Activated CD8-positive, alpha-beta T cell treated with anti-CD3 and anti-CD28 coated beads, Interleukin-2, amount 10 ng/mL, durations not matched to agents 7 days and 5 days (primary cell): Measurements from ENCODE around the gene AIM2. TPM values are rescaled to one million over a fixed set of nuclear protein-coding genes. Genes with fewer than 3 reads are reported as not detected.
A peak's percentile ranks its signal among the peaks of the same experiment; 100 is the strongest.
"Not testable (repeated sequence)": the region's sequence is repeated elsewhere in the genome, so short reads cannot be mapped to it uniquely, and the experiment has no call there.

Experiments
- ATAC-seq: fragments of 150-1000 bp; cut with Tn5 transposase; one replicate; pipeline ENCODE4 v1.10.0; 2021; ENCODE audit warnings: moderate library complexity
- CTCF ChIA-PET: fragments of 350-600 bp; sonication (Branson Sonifier 250); formaldehyde crosslinking; loops from one replicate; lab custom pipeline; 2021; ENCODE audit warnings: antibody characterized with exemption; lab: Charles Lee
- POLR2A ChIA-PET: fragments of 350-600 bp; sonication (Branson Sonifier 250); formaldehyde crosslinking; loops from one replicate; lab custom pipeline; 2021; ENCODE audit warnings: antibody characterized with exemption; lab: Charles Lee
- DNase-seq: peaks from one replicate; pipeline ENCODE4 v3.0.0-alpha.2; 2020
- H3K27ac Mint-ChIP-seq: one replicate; pipeline ENCODE4 v1.8.0; 2021; ENCODE audit warnings: mild to moderate bottlenecking, mixed read lengths
- H3K27me3 Mint-ChIP-seq: one replicate; pipeline ENCODE4 v1.8.0; 2021; ENCODE audit warnings: low read depth, mixed read lengths
- H3K36me3 Mint-ChIP-seq: one replicate; pipeline ENCODE4 v1.8.0; 2021; ENCODE audit warnings: low read depth, mixed read lengths
- H3K4me1 Mint-ChIP-seq: one replicate; pipeline ENCODE4 v1.8.0; 2021; ENCODE audit warnings: low read depth, mixed read lengths
- H3K4me3 Mint-ChIP-seq: one replicate; pipeline ENCODE4 v1.8.0; 2021; ENCODE audit warnings: mild to moderate bottlenecking, mixed read lengths
- H3K9me3 Mint-ChIP-seq: one replicate; pipeline ENCODE4 v1.8.0; 2022; ENCODE audit warnings: mixed read lengths; ENCODE audit not compliant: insufficient read depth
- total RNA-seq, 2 experiments: library from RNA; stranded (reverse); gene quantifications; one replicate each; pipeline ENCODE4 v1.2.3, GENCODE V29; 2021

AIM2 gene
- total RNA-seq, 2 experiments from 2014 or later = 0.99 to 1.8 TPM

- no peak for DNase-seq
- ATAC-seq = no peak
- POLR2A ChIA-PET = no interaction called here
- H3K27ac Mint-ChIP-seq = peak overlapping the region; percentile 43
- no peaks in the 10 kb centered on the region for H3K27me3 Mint-ChIP-seq
- peaks cover 40% of the 10 kb centered on the region for H3K4me1 Mint-ChIP-seq
- no peaks in the 10 kb centered on the region for H3K9me3 Mint-ChIP-seq
- no peak overlapping the region for H3K4me3 Mint-ChIP-seq
- H3K36me3 Mint-ChIP-seq = peaks cover 77% of the 10 kb centered on the region
- CTCF ChIA-PET = interaction anchor here (3.0 kb wide), 1 partner anchor 18 kb away, joined by 19 read pairs; no protein-coding TSS in a partner anchor
These were observed 22.1 kb downstream of the AIM2 start for GRCh38 chr1:159054427-159054826.

DNA sequence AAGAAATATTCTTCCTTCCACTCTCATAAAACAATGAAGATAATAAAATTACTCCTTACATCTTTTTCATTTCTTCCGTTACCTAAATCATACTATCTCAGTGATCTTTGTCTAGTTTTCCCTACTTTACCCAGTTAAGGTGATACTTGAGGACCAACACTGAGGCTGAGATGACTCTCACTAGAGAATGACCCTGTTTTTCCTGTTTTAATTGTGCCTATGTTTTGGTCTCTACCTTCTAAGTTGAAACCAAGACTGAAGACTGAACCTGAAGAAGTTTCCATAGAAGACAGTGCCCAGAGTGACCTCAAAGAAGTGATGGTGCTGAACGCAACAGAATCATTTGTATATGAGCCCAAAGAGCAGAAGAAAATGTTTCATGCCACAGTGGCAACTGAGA is 25.1 kb downstream of the AIM2 start:
- ATAC-seq (no peak), DNase-seq (no peak)
- H3K36me3 Mint-ChIP-seq = peaks cover 81% of the 10 kb centered on the region
- CTCF ChIA-PET = interaction anchor here (3.0 kb wide), 1 partner anchor 21 kb away, joined by 19 read pairs; no protein-coding TSS in a partner anchor
- no peak overlapping the region for H3K4me3 Mint-ChIP-seq
- POLR2A ChIA-PET = no interaction called here
- H3K4me1 Mint-ChIP-seq = peaks cover 43% of the 10 kb centered on the region
- no peaks in the 10 kb centered on the region for H3K27me3 Mint-ChIP-seq
- H3K9me3 Mint-ChIP-seq = no peaks in the 10 kb centered on the region
- H3K27ac Mint-ChIP-seq = no peak overlapping the region

DNA sequence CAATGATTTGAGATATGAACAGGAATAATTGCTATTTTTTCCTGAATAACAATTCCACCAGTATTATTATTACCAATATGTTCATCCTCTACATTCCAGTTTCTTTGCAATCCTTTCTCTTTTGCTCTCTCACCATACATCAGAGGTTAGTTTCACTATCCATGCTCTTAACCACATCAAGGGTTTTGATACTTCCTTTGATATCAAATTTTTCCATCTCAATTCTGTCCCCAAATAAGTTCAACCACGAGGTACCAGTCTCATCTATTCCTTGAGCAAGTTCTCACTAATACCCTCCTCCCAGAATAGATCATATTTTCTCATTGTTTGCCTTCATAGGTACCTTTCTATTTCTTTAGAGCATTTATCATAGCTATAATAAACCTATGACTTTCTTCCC is 30.1 kb downstream of the AIM2 start:
- POLR2A ChIA-PET, H3K27me3 Mint-ChIP-seq: not testable (repeated sequence)
- H3K4me1 Mint-ChIP-seq = peaks cover 30% of the 10 kb centered on the region

DNA sequence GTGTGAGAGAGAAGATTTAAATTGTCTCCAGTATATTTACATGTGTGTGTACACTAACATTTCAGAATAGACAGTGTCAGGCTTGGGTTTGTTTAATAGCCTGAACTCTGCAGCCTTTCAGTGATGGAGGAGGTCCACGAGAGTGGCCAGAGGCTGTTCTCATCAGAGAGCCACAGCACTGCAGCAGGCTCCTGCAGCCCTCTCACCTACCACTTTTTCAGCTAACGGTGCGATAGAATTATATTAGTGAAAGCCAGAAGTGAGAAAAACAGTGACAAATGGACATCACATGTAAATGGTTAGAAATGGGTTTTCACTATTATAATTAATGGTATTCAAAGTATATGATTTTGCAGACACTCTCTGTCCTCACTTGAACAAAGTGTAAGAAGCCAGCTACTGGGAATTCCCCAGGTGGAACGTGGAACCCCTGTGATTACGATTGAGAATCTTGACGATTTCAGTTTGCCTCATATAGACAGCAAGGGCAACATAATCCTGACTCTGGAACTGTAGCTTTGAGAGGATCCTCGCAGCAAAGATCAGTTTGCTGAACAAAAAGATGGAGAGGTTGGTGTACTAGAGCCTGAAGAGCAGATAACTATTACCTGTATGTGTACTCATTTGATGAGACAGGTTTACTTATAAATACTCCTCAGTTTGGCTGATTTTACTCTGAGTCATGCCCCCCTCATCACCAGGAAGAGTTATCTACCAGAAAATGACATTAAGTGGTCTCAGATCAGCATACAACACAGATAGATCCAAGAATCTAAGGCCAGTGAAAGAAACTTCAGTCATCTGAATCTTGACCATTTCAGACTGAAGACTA is 35.5 kb downstream of the AIM2 start:
- Mint-ChIP-seq H3K27ac (no peak overlapping the region), H3K4me1 (peaks cover 27% of the 10 kb centered on the region), H3K4me3 (no peak overlapping the region), H3K36me3 (peaks cover 79% of the 10 kb centered on the region), H3K27me3 (no peaks in the 10 kb centered on the region), H3K9me3 (no peaks in the 10 kb centered on the region)
- no peak for DNase-seq
- CTCF ChIA-PET = interaction anchor here (0.8 to 1.6 kb wide), 3 partner anchors 30 to 35 kb away, joined by 3 to 7 read pairs (median 5); partner anchors contain the start of gene AIM2
- POLR2A ChIA-PET = interaction anchor here (0.6 to 1.7 kb wide), 4 partner anchors 10 to 33 kb away, joined by 3 to 4 read pairs (median 4); no protein-coding TSS in a partner anchor
- ATAC-seq = no peak

More for the DNA sequence above, 30.1 kb downstream of the AIM2 start:
- Mint-ChIP-seq H3K36me3 (peaks cover 69% of the 10 kb centered on the region), H3K27ac (peak overlapping the region; percentile 35)
- H3K9me3 Mint-ChIP-seq, DNase-seq, H3K4me3 Mint-ChIP-seq, CTCF ChIA-PET: not testable (repeated sequence)
- ATAC-seq = peak; percentile 68

- CTCF ChIA-PET = interaction anchor here (1.6 kb wide), 1 partner anchor 32 kb away, joined by 7 read pairs; no protein-coding TSS in a partner anchor
- H3K9me3 Mint-ChIP-seq = no peaks in the 10 kb centered on the region
- POLR2A ChIA-PET = interaction anchor here (1.6 to 1.7 kb wide), 2 partner anchors 11 to 32 kb away, joined by 4 read pairs; no protein-coding TSS in a partner anchor
- H3K27me3 Mint-ChIP-seq = no peaks in the 10 kb centered on the region
- peaks cover 84% of the 10 kb centered on the region for H3K36me3 Mint-ChIP-seq
- no peak for DNase-seq
- no peak overlapping the region for H3K27ac Mint-ChIP-seq
- H3K4me3 Mint-ChIP-seq = no peak overlapping the region
- no peak for ATAC-seq
- peaks cover 28% of the 10 kb centered on the region for H3K4me1 Mint-ChIP-seq
These were observed 36.4 kb downstream of the AIM2 start for GRCh38 chr1:159040206-159040605.

DNA sequence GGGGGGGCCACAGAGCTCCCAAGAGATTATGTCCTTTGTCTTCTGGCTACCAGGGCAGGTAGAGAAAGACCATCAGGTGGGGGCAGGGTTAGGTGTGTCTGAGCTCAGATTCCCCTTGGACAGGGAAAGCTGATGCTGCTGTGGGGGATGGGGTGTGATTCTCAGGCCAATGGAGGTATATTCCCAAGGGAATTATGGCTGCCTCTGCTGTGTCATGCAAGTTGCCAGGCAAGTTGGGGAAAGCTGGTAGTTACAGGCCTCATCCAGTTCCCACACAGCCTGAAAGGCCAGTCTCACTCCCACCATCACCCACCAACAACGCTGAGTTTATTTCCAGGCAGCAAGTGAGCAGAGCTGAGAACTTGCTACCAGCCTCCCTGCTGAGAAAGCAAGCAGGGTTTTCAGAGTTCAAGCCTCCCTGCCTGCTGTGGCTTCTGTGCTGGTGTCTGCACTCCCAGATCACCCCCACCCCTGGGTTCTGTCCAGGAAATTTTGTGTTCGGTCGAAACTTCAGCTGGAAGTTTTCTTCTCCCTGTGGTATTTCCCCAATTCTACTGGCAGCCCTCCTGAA is 45.6 kb downstream of the AIM2 start:
- Mint-ChIP-seq H3K36me3 (peaks cover 86% of the 10 kb centered on the region), H3K4me3 (no peak overlapping the region), H3K4me1 (peaks cover 72% of the 10 kb centered on the region), H3K27me3 (no peaks in the 10 kb centered on the region), H3K27ac (no peak overlapping the region), H3K9me3 (no peaks in the 10 kb centered on the region)
- ATAC-seq (no peak), DNase-seq (no peak)
- POLR2A ChIA-PET = interaction anchor here (1.1 to 1.3 kb wide), 3 partner anchors 11 to 20 kb away, joined by 3 to 4 read pairs (median 3); no protein-coding TSS in a partner anchor
- CTCF ChIA-PET = no interaction called here

DNA sequence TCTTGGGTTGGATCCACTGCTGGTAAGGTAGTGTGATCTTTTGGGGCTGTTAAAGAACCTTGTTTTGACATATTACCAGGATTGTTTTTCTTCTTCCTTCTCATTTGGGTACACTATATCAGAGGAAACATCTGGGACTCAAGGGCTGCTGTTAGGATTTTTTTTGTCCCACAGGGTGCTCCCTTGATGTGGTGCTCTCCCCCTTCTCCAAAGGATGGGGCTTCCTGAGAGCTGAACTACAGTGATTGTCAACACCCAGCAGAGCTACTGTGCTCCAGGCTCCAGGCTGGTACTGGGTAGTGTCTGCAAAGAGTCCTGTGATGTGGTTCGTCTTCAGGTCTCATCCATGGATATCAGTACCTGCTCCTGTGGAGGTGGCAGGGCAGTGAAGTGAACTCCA is 46.3 kb downstream of the AIM2 start:
- POLR2A ChIA-PET = interaction anchor here (1.1 to 1.4 kb wide), 3 partner anchors 9 to 19 kb away, joined by 3 to 4 read pairs (median 4); no protein-coding TSS in a partner anchor
- no peak for ATAC-seq
- CTCF ChIA-PET = interaction anchor here (1.6 kb wide), 1 partner anchor 41 kb away, joined by 10 read pairs; no protein-coding TSS in a partner anchor
- Mint-ChIP-seq H3K4me1 (peaks cover 72% of the 10 kb centered on the region), H3K27ac (peak overlapping the region; percentile 54), H3K9me3 (no peaks in the 10 kb centered on the region), H3K27me3 (no peaks in the 10 kb centered on the region), H3K4me3 (no peak overlapping the region), H3K36me3 (peaks cover 85% of the 10 kb centered on the region)
- no peak for DNase-seq

DNA sequence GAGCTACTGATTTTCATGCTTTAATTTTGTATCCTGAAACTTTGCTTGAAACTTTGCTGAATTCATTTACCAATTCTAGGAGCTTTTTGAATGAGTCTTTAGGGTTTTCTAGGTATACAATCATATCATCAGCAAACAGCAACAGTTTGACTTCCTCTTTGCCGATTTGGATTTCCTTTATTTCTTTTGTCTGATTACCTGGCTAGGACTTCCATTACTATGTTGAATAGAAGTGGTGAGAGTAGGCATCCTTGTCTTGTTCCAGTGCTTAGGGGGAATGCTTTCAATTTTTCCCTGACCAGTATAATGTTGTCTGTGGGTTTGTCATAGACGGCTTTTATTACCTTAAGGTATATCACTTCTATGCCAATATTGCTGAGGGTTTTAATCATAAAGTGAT is 49.7 kb downstream of the AIM2 start:
- H3K9me3 Mint-ChIP-seq, CTCF ChIA-PET, H3K27me3 Mint-ChIP-seq, DNase-seq, ATAC-seq: not testable (repeated sequence)
- POLR2A ChIA-PET = interaction anchor here (0.8 to 1.3 kb wide), 4 partner anchors 14 to 18 kb away, joined by 3 to 8 read pairs (median 4); no protein-coding TSS in a partner anchor
- Mint-ChIP-seq H3K36me3 (peaks cover 84% of the 10 kb centered on the region), H3K4me3 (peak overlapping the region; percentile 6), H3K4me1 (peaks cover 77% of the 10 kb centered on the region), H3K27ac (peak overlapping the region; percentile 10)

GRCh38 chr1:159025043-159025442 is 51.5 kb downstream of the AIM2 start:
- ChIA-PET POLR2A (interaction anchor here (1.0 kb wide), 1 partner anchor 12 kb away, joined by 5 read pairs; no protein-coding TSS in a partner anchor), CTCF (no interaction called here)
- H3K27me3 Mint-ChIP-seq = no peaks in the 10 kb centered on the region
- DNase-seq (no peak), ATAC-seq (no peak)
- H3K36me3 Mint-ChIP-seq = peaks cover 85% of the 10 kb centered on the region
- peaks cover 75% of the 10 kb centered on the region for H3K4me1 Mint-ChIP-seq
- no peak overlapping the region for H3K27ac Mint-ChIP-seq
- H3K4me3 Mint-ChIP-seq = no peak overlapping the region
- H3K9me3 Mint-ChIP-seq = no peaks in the 10 kb centered on the region

DNA sequence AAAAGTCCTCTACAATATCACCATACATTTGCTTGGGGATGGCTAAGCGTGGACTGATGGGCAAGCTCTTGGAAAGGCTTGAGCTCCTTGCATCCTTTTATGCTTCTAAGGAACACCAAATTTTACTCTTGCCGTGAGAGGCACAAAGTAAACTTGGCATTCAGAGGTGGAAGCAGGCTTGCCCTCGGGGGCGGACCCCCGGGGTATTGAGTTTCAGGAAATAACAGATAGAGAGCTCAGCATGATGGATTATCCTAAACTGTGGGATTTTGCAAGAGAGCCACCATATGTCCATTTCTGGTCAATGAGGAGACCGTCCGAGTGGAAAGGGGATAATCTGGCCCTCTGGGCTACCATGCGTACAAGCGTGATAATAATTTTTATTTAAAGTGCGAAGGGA is 52.8 kb downstream of the AIM2 start:
- ATAC-seq (no peak), DNase-seq (no peak)
- H3K27me3 Mint-ChIP-seq = no peaks in the 10 kb centered on the region
- ChIA-PET CTCF (no interaction called here), POLR2A (interaction anchor here (0.6 kb wide), 1 partner anchor 44 kb away, joined by 3 read pairs; no protein-coding TSS in a partner anchor)
- H3K36me3 Mint-ChIP-seq = peaks cover 86% of the 10 kb centered on the region
- H3K4me3 Mint-ChIP-seq = no peak overlapping the region
- H3K4me1 Mint-ChIP-seq = peaks cover 78% of the 10 kb centered on the region
- no peak overlapping the region for H3K27ac Mint-ChIP-seq
- no peaks in the 10 kb centered on the region for H3K9me3 Mint-ChIP-seq

DNA sequence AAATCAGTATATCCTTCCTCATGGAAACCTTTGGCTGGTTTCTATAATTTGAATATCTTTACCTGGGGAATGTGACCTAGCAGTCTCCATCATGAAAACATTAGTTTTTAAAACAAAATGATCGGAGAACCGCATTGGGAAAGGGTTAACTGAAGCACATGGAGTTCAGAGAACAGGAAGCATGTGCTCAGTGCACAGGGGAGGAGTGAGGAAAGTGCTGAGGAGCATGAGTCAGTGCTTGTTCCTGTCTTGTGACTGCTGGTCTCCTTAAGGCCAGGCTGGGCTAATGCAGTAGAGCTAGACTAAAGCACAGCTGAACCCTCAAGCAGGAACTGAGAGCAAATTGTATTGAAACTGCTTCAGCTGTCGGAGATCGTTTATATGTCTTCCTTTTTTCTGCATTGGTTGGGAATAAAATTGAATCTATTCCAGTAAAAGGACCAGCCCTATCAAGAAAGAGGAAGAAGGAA is 61.1 kb downstream of the AIM2 start:
- peak overlapping the region; percentile 93 for H3K27ac Mint-ChIP-seq
- ChIA-PET POLR2A (interaction anchor here (0.9 to 4.3 kb wide), 3 partner anchors 44 to 62 kb away, joined by 3 to 26 read pairs (median 6); no protein-coding TSS in a partner anchor), CTCF (no interaction called here)

More for the DNA sequence above, 61.1 kb downstream of the AIM2 start:
- DNase-seq (peak; percentile 84), ATAC-seq (peak; percentile 89)
- H3K9me3 Mint-ChIP-seq = no peaks in the 10 kb centered on the region
- peak overlapping the region; percentile 82 for H3K4me3 Mint-ChIP-seq
- peaks cover 61% of the 10 kb centered on the region for H3K4me1 Mint-ChIP-seq
- no peaks in the 10 kb centered on the region for H3K27me3 Mint-ChIP-seq
- peaks cover 88% of the 10 kb centered on the region for H3K36me3 Mint-ChIP-seq
